Left renal pelvis (tissue), 4 donors: Measurements from ENCODE around the gene TMEM183A. TPM values are rescaled to one million over a fixed set of nuclear protein-coding genes. Genes with fewer than 3 reads are reported as not detected.
A peak's percentile ranks its signal among the peaks of the same experiment; 100 is the strongest.

Experiments used
- DNase-seq, 4 donors: peaks; one replicate each; pipeline ENCODE4 v3.0.0-alpha.2; 2013; ENCODE audit warnings: low read depth in 4 of 4, low spot score in 3 of 4
- polyA plus RNA-seq, 4 donors: library from polyadenylated mRNA; unstranded; fragments of 120-200 nt; gene quantifications; one replicate each; pipeline ENCODE4 v1.2.1, GENCODE V29; 2013; ENCODE audit not compliant: insufficient read length in 4 of 4

TMEM183A gene
- polyA plus RNA-seq, 4 donors = 56.0 to 83.9 (median 76.4) TPM

DNA sequence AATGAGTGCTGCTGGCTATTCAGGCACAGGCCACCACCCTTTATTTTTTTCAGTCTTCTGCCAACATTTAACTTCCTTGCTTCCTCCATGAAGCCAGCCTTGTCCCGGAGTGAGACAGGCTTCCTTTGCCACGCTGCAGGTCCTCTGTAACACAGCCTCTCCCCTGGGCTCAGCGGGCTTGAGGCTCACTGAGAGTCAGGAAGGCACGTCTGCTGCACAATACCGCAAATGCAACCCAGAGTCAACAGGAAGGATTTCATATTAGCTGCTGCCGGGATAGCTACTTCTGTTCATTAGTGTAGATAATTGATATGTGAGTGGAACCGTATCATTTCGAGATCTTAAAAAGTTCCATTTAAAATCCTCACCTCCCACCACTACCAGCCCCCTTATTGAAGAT lies 56.1 kb downstream of the TMEM183A start:
- DNase-seq = no peak

- no peak for DNase-seq
These were observed 58.0 kb downstream of the TMEM183A start for GRCh38 chr1:203065191-203065590.

DNA sequence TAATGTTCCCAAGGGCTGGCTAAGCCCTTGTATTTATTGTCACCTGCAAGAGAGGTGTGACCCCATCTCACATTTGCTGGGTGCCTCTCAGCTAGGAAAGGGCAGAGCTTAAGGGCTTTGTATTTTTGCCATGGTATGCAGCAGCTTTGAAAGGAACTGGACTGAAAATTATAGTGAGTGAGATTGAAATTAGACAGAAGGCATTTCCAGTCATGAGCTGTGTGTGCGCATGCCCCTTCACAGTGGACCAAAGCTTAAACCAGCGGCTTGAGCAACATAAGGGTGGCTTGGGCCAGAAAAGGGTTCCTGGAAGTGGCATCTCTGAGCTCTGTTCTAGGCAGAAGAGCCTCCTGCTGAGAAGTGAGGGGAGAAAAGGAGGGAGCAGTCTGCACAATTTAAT lies 58.8 kb downstream of the TMEM183A start:
- no peak for DNase-seq

DNA sequence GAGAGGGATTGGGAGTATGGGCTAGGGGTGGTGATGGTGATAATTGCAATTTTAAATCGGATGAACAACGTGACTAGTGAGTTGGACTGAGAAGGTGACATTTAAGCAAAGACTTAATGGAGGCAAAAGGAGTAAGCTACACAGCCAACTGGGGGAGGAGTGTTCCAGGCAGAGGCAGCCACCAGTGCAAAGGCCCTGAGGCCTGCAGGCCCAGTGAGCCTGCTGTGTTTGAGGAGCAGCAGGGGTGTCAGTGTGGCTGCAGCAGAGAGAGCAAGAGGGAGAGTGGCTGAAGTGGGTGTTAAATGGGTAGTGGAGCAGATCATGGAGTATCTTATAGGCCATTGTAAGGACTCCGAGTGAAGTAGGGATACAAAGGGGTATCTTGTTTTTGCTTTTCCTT lies 59.8 kb downstream of the TMEM183A start:
- no peak for DNase-seq

- peak in 3 of 4 donors; percentile 49 to 56 (median 55) for DNase-seq
These were observed 62.0 kb downstream of the TMEM183A start for GRCh38 chr1:203069030-203069747.

DNA sequence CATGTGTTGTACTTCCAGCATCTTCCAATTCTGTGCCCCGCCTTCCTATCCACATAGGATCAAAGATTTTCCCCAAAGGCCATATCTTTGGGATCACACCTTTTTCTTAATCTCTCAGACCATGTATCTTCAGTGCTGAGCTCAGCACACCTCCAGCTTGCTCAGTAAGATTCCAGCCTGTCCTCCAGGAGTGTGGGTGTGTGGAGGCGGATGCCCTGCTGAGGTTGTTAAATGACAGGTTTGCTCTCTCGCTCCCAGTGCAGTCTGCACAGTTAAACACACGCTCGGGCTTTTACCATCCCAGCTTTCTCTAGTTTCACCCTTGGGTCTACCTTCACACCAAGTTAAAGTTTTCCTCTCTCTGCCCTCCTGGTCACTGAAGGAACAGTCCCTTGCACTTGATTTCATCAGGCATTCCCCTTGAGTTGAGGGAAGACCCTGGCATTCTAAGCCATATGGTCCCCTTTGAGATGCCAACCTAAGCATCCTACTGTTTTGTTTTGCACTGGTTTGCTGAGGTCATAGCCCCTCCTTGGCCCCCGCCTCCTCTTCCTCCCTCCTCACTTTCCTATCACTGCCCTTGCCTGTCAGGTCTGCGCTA lies 64.9 kb downstream of the TMEM183A start:
- no peak for DNase-seq

DNA sequence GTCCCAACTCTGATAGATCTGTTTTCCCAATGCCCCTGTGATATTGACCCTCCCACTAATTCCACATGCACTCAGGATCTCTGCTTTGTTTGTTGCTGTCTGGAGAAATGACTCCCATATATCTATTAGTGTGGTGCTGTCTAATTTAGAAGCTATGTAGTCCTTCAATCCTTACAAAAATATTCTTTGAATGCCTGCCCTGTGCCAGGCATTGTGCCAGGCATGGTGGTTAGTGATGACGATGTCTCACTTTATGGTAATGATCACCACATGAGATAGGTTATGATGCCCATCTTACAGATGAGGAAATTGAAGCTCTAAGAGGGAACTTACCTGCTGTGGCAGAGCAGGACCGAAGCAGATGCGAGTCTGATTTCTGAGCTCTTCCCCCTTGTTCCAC lies 65.7 kb downstream of the TMEM183A start:
- DNase-seq = no peak

GRCh38 chr1:203073469-203073868 lies 66.3 kb downstream of the TMEM183A start:
- DNase-seq = no peak

Other genes starting within 250 kb of the TMEM183A start
- gene KDM5B, start 199.0 kb upstream of the TMEM183A start, polyA plus RNA-seq = 100 to 1,000 TPM in 3 of 4 donors, 10 to 100 TPM in 1; 97.1 to 114 (median 104) TPM
- 1 to 10 TPM; 3.3 to 6.7 (median 4.3) TPM for gene PCAT6, start 196.4 kb upstream of the TMEM183A start, polyA plus RNA-seq
- 10 to 100 TPM in 3 of 4 donors, 1 to 10 TPM in 1; 9.0 to 11.8 (median 11.3) TPM for gene RABIF, start 118.2 kb upstream of the TMEM183A start, polyA plus RNA-seq
- gene KLHL12, start 80.1 kb upstream of the TMEM183A start, polyA plus RNA-seq = 10 to 100 TPM; 29.6 to 43.6 (median 40.4) TPM
- gene ADIPOR1, start 49.1 kb upstream of the TMEM183A start, polyA plus RNA-seq = 10 to 100 TPM; 75.0 to 89.6 (median 83.2) TPM
- gene CYB5R1, start 40.1 kb upstream of the TMEM183A start, polyA plus RNA-seq = 10 to 100 TPM; 26.4 to 54.8 (median 45.9) TPM
- gene PPFIA4, start 19.1 kb downstream of the TMEM183A start, polyA plus RNA-seq = 10 to 100 TPM in 1 of 4 donors, 1 to 10 TPM in 3; 2.2 to 15.3 (median 5.2) TPM
- under 1 TPM; 0.10 to 0.23 (median 0.15) TPM for gene MYOG, start 78.6 kb downstream of the TMEM183A start, polyA plus RNA-seq
- 1 to 10 TPM; 1.6 to 6.8 (median 4.4) TPM for gene ADORA1, start 120.4 kb downstream of the TMEM183A start, polyA plus RNA-seq
- gene MYBPH, start 168.5 kb downstream of the TMEM183A start, polyA plus RNA-seq = under 1 TPM; 0.07 to 0.24 (median 0.16) TPM
- 10 to 100 TPM in 2 of 4 donors, 1 to 10 TPM in 1, under 1 TPM in 1; 0.71 to 12.3 (median 9.7) TPM for gene CHI3L1, start 179.3 kb downstream of the TMEM183A start, polyA plus RNA-seq
- gene CHIT1, start 222.3 kb downstream of the TMEM183A start, polyA plus RNA-seq = under 1 TPM; 0.04 to 0.15 (median 0.08) TPM